Myocyte (in vitro differentiated cells): Measurements from ENCODE around the gene EVC2. TPM values are rescaled to one million over a fixed set of nuclear protein-coding genes. Genes with fewer than 3 reads are reported as not detected.
"Not testable (repeated sequence)": the region's sequence is repeated elsewhere in the genome, so short reads cannot be mapped to it uniquely, and the experiment has no call there.

ENCODE experiments used
- DNase-seq: peaks from one replicate; pipeline ENCODE4 v3.0.0-alpha.2; 2012; ENCODE audit warnings: low read depth
- total RNA-seq: library from RNA; depleted of rRNA; stranded (reverse); fragments of >200 nt; gene quantifications from 2 replicates; pipeline ENCODE4 v1.2.3, GENCODE V29; 2014

EVC2 gene
- total RNA-seq, 1 donor from 2014 or later: 10.8 TPM

DNA sequence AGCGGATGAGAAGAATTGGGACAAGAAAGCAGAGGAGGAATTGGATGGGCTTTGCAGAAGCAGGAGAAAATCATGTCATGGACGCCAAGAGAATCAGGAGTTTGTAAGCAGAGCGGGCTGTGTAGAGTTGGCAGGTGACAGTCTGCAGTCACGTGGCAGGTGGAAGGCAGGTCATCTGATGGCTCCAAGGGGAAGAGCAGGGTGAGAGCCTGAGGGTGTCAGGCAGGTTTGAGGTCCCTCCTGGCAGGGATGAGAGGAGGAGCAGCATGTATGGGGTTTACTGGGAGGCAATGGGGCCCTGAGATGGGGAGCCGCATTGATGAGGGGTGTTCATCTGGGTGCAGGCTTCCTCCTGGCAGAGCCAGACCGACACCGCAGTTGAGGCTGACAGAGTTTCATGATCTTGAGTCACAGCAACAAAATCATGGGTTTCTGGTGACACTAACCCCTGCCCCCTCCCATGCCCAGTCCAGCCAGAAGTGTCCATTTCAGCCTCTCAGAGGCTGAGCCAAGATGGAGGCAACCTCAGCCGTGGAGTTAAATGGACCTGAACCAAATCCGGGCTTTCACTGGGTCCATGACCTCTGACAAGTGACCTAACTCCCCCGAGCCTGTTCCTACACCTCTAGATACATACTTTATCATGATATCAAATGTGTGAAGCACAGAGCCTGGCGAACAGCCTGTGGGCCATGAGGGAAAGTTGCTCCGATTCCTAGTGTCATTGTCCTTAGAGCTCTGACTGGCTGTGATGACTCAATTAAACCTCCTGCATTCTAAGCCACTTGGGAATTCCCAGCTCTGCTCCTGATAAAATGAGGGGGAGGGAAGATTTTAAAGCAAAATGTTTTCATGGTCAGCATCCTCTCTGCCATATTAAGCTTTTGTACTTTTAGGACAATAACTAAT, 38.7 kb upstream of the EVC2 start:
- peak; percentile 81 for DNase-seq

DNA sequence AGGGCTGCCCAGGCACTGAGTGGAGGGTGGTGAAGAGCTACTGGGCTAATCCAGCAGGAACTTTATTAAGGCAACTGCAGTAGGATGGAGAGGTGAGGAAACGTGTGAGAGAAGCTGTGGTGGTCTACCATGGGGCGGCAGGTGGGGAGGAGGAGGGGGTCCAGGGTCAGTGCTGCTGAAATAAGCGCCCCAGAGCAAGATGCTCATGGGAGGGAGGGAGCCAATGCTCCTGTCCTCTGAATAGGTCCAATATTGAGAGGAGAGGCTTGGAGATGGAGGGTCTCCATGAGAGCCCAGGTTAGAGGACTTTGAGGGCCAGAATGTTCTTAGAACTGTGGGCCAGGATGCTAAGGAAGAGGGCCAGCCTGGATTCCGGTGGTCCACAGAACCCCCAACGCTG, 37.9 kb upstream of the EVC2 start:
- no peak for DNase-seq

DNA sequence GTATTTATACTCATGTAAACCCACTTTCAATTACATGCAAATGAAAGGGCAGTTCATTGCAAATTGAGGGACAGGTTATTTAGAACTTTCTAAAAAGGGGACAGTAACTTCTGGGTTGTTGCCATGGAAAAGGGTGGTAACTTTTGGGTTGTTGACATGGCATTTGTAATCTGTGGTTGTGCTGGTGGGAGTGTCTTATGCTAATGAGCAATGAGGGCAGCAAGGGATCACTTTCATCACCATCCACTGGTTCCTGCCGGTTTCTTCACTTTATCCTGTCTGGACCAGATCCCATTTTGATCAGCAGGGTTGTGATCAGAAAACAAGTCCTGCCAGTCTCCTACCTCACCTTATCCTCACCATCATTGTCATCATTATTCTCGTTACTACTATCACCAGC, 34.6 kb upstream of the EVC2 start:
- no peak for DNase-seq

DNA sequence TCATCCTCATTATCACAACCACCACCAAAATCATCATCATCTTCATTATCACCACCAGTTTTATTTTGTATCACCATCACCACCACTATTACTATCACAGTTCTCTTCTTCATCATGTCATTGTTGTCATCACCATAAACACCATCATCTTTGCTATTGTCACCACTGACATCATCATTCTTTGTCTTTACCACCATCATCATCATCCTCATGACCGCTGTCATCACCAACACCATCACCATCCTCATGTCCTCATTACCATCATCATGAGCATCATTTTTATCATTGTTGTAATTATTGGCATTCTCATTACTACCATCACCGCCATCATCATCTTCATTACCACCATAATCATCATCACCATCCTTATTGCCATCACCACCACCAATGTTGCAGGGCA, 34.0 kb upstream of the EVC2 start:
- no peak for DNase-seq

DNA sequence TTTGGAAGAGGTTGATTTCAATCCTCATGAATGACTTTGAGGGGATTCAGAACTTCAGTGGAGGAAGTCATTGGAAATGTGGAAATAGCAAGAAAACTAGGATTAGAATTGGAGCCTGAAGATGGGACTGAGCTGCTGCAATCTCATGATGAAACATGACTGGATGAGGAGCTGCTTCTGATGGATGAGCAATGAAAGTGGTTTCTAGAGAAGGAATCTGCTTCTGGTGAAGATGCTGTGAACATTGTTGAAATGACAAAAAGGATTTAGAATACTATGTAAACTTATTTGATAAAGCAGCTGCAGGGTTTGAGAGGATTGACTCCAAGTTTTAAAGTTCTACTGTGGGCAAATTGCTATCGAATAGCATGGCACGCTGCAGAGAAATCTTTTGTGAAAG, 29.7 kb upstream of the EVC2 start:
- no peak for DNase-seq

DNA sequence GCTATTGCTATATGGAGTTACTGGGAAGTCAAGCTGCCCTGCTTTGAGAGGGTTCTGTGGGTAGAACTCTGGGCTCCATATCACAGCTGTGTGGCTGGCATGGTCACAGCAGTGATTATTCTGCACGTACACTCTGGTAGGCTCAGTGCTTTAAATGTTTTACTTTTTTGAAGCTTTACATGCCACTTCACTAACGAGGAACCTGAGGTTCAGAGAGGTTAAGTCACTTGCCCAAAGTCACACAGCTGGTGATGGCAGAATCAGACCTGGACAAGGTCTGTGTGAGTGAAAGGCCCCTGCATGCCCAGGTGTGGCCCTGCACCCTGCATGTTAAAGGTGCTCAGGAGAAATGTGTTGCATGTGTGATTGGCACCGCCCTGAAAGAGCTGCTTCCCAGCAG, 27.1 kb upstream of the EVC2 start:
- DNase-seq: no peak

DNA sequence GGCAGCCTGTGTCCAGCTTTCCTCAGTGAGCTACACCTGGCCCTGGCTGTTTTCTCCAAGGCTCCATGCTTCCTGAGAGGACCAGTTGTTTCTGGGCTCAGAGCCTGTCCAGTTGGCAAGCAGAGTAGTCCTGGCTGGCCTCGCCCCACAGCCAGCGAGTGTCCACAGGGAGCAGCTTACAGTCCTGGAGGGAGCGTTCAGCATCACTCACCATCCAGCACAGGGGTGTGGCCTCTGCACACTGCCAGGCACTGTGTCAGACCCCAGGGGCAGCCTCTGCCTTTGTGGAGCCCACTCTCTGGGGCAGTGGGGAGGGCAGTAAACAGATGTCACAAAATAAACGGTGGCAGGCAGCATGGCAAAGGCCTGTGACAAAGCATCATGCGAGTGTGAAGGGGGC, 26.5 kb upstream of the EVC2 start:
- peak; percentile 59 for DNase-seq

DNA sequence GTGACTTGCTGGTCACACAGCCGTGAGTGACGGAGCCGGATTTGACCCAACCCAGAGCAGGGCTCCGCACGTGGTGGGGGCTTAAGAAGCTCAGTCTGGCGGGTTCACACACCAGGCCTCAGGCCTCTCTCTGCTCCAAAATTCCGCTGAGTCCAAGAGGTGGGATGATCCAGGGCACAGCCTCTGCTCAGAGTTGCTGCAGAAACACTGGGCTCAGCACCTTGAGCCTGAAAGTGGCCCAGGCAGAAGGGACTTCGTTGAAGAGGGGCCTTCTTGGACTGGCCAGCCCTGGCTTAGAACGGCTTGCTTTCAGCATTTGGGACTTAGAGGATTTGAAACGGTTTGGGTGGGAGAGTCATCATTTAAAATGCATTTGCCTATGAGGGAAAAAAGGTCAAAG, 23.8 kb upstream of the EVC2 start:
- DNase-seq: no peak

DNA sequence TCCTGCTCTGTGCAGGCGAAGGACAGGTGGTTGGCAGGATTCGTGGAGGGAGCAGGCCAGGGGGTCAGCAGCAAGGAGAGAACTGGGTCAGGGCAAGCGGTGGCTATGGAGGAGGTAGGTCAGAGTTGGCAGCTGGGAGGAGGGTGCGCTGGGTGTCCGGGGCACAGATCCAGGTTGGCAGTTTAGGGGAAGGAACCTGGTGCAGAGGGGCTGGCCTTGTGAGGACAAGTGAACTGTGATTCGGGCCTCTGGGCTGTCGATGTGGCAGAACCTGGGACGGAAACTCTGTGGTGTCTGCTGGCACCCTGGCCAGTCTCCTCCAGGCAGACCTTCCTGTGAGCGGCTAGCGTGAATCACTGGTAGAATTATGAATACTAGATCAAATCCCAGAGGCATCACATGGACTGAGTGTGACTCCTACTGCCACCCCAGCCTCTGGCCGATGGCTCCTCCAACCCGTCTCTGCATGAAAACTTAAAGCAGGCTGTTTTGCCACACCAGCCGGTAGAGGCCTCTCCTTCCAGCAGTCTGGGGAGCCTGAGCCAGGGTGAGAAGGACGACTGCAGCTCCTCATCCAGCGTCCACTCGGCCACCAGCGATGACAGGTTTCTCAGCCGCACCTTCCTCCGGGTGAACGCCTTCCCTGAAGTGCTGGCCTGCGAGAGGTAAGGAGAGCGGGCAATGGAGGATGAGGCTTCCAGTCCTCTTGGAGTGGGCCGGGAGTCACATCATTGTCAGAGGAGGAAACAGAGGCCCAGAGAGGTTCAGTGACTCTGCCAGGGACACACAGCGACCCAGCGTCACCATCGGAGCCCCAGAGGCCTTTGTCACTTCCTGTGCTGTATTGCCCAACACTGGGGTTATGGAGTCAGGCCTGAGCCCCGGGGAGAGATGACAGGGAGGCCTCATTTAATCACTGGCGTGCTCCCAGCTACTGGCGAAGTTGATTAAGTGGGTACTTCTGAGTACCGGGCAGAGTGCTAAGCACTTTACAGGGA, 22.9 kb upstream of the EVC2 start:
- DNase-seq: no peak

DNA sequence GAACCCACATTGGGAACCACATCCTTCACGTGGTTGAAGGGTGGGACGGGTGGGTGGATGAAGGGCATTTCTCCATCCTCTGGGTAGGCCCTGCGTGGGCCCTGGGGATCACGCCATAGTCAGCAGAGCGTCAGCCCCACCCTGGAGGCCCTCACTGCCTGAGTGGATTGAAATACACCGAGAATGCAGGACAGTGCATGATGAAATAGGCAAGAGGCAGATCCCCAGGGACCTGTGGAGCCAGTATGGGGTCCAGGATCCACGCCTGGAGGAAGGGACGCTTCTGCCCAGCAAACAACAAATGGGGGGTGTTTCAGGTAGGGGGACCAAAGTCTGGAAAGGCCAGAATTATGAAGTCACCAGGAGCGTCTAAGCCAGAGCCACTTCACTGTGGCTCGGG, 22.1 kb upstream of the EVC2 start:
- no peak for DNase-seq

DNA sequence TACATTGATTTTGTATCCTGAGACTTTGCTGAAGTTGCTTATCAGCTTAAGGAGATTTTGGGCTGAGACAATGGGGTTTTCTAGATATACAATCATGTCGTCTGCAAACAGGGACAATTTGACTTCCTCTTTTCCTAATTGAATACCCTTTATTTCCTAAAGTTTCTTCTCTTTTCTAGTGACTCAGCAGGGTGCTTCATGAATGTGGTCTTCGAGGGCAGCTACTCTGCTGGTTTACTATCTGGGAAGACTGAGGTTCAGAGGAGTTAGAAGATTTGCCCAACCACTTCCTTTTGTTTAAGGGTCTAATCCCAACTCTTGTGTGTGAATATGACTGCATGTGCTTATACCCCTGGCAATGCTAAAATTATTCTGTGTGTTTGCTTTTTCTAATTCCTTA, 20.1 kb upstream of the EVC2 start:
- DNase-seq: not testable (repeated sequence)

DNA sequence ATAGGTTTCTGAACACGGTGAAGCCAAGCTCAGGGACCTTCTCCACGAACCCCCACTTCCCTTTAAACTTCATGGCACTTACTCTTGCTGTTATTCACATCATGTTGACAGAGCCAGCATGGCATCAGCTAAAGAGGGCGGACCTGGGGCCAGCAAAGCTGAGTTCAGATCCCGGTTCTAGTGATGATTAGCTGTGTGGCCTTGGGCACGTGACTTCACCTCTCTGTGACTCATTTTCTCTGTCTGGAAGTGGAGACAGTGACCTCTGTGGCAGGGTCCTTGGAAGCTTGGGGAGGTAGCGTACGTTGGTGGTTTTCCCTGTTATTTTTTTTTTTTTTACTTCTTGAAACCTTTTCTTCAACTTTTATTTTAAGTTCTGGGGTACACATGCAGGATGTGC, 16.0 kb upstream of the EVC2 start:
- no peak for DNase-seq

DNA sequence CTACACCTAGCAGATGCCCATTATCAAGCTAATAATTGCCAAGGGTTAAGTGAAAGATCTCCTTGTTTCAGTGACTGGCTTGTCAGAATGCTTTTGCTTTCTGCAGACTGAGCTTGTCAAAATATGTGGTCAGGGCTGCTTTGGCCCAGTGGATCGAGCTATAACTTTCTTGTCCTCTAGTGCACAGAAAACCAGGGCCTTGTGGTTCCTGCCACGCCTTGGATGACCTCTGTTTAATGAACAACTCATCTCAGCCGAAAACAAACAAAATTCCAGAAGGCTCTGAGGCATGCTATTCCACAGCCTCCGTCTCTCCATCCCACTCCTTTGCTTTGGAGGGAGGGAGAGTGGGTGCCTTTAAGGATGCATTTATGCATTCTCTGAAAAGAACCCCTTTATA, 14.0 kb upstream of the EVC2 start:
- peak; percentile 46 for DNase-seq

DNA sequence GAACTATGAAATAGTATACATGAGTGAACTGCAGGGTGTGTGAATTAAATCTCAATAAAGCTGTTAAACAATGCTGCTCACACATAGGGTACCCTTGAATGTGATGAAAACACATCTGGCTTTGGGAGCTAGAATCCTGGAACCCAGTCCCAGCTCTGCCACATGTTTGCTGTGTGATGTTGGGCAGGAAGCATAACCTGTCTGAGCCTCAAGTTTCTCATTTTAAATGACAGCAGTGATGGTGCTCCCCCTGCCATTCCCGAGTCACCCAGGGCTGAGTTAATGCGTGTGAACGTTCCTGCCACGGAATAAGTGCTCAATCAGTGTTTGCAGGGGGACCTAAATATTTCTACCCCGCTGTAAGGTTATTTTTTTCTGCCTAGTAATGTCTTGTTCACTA, 13.6 kb upstream of the EVC2 start:
- no peak for DNase-seq

DNA sequence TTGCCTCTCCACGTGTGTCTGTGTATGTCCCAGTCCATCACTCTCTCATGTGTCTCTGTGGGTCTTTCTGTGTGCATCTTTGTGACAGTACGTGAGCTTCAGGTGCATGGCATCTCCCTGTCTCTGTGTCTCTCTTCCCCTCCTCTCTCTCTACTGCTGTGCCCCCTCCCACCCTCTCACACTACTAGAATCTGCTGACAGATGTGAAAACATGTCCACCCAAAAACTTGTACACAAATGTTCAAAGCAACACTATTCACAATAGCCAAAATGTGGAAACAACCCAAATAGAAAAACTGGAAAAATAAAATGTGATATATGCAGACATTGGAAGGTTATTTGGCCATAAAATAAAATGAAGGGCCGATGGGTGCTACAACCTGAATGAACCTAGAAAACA, 12.6 kb upstream of the EVC2 start:
- no peak for DNase-seq

DNA sequence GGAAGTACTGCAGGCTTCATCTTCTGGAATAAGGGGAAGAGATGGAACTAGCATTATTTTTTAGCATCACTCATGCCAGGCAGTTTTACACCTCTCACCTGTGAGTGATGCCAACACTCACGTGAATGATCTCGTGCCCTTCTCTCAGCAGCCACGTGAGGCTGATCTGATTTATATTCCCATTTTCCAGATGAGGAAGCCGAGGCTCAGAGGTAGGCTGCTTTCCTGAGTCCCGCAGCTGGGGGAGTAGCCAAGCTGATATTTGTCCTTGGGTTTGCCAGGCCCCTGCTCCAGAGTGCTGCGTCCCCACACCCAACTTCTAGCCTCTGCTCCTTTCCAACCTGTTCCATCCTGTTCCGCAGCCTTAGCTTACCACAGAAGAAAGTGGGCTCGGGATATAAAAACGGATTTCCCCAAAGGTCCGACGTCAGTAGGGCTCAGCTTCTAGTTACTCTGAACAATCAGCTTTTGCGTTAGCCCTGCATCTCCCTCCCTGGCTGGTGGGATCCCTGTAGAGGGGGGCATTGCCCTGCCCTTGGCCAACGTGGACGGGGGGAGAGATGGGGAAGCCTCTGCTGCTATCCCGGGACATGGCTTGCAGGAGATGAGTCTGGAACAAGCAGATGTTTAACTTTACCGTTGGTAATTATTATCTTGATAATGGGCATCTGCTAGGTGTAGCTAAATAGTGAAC, 11.9 kb upstream of the EVC2 start:
- DNase-seq: no peak

DNA sequence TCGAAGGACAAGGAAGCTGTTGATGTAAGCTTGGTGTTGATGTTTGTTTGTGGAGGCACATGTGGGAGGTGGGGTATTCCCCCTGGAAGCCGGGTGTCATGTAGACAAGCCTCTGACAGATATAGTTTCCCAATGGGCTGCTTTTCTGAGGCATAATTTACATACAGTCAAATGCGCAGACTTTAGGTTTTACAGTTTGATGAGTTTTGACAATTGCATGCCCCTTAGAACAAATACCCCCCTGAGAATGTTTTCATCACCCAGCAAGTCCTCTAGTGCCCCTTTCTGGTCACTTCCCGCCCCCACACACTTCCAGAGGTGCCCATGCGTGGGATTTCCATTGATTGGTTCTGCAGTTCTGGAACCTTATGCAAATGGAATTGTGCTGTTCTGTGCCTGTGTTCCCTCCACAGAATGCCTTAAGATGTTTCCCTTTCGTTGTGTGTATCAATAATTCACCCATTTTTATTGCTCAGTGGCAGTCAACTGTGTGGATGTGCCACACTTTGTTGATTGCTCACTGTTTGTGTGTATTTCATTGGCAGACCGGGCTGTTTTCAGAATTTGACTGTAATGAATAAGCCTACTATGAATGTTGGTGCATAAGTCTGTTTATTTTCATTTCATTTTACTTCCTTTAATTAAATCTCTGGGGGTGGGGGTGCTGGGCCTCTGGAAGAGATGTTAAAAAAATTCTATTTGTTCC, 11.1 kb upstream of the EVC2 start:
- no peak for DNase-seq

DNA sequence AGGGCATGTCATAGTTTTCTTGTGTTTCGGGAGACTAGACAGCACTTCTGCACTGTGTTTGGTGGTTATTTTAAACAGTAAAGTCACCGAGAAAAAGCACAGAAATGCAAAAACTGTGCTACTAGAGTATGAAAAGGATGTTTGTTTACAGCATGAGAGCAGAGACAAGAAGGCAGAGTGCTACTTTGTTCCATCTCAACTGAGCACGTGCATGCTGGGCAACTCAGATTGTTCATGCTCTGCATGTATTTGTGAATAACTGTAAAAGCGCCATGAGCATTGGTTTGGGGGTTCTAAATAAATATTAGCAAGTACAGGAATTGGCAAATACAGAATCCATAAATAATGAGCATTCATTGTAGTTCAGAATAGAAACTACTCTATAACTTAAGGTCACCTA, 10.1 kb upstream of the EVC2 start:
- no peak for DNase-seq

DNA sequence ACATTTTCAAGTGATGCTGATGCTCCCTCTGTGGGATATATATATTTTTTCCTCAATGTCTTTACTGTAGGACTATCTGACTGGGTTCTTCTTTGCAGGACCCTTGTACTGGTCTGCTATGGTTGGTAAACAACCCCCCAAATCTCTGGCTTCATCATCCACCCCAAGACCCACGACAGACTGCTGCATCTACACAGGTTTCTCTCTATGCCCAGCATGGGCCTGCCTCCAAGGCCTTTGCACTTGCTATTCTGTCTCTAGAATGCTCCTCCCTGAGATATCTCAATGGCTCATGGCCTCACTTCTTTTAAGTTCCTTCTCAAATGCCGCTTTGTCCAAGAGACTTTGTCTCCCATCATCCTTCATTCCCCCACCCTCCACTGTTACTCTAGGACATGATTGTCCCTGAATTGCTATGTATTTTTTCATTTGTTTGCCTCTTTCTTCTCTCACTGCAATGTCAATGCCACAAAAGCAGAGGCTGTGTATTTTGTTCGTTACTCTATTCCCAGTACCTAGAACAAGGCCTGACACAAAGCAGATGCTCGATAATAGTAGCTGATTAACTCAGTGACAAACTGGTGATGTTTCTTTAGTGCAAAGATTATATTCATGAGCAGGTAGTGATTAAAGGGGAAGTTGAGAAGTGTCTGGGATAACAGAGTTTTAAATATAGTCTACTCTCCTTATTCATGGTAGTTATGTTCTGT, 9.2 kb upstream of the EVC2 start:
- no peak for DNase-seq

DNA sequence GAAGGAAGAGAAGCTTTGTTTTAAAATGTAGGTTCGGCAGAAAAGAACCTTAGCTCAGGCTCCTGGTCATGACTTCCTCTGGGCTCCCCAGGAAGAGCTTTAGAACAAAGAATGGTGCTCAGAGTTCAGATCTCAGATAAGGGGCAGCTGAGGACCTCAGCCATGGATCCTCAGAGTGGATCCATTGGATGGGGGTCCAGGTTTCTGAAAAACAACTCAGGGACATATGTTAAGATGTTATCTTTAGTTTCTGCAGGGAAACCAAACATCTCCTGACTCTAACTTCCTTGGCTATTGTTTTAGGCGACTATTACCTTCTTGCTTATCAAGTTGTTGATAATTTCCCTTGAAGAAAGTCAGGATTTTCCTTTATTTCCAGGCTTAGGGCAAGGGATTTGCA, 8.0 kb upstream of the EVC2 start:
- no peak for DNase-seq
